Measurements from ENCODE around the gene PQBP1.
"Not testable (repeated sequence)": the region's sequence is repeated elsewhere in the genome, so short reads cannot be mapped to it uniquely, and the experiment has no call there.

PQBP1 gene

DNA sequence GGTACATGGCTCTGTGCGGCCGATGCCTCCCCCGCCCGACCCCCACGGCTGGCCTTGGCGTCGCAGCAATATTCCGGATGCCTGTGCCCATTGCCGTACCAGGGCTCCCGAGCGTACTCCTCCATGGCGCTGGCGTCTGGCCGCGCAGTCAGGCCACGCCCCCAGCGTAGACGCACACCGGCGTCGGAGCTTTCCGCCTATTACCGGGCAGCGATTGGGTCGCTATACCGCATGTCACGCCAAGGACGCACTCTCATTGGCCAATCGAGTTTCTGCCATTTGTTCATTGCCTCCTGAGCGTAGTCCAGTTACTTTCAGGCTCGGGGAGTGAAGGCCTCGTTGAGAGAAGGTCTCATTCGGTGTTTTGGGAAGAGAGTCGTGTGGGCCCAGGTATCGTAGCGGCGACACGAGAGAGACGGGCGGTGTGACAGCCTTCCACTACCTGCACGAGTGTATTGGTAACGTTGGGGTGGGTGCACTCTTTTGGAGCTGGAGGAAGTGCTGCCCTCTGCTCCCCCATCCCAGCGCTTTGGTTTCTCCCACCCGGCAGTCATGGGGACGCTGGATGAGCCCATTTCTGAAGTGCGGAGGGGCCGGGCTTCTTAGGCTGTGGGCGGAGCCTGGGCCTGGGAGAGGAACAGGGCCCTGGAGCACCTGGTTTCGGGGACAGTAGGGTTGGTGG is at the start of gene PQBP1, which contains the start of gene TIMM17B:
Gene PQBP1 (plus strand): TSS at position 306 of the 682 bp plus-strand sequence. CDS start 580 bp downstream, outside the sequence.
Gene TIMM17B (minus strand): TSS at position 144 of the 682 bp plus-strand sequence. CDS start 19 bp downstream, at position 125.
- DNase-seq: peak; percentile 91

- DNase-seq: no peak
Measured at GRCh38 chrX:48848847-48849246, 48.9 kb upstream of the PQBP1 start.

DNA sequence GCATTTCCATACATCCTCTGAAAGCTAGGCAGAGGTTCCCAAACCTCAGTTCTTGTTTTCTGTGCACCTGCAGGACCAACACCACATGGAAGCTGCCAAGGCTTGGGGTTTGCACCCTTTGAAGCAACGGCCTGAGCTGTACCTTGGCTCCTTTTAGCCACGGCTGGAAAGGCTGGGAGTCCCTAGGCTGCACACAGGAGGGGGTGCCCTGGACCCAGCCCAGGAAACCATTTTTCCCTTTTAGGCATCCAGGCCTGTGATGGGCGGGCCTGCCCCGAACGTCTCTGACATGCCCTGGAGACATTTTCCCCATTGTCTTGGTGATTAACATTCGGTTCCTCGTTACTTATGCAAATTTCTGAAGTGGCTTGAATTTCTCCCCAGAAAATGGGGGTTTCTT is 44.9 kb upstream of the PQBP1 start:
- no peak for DNase-seq

DNA sequence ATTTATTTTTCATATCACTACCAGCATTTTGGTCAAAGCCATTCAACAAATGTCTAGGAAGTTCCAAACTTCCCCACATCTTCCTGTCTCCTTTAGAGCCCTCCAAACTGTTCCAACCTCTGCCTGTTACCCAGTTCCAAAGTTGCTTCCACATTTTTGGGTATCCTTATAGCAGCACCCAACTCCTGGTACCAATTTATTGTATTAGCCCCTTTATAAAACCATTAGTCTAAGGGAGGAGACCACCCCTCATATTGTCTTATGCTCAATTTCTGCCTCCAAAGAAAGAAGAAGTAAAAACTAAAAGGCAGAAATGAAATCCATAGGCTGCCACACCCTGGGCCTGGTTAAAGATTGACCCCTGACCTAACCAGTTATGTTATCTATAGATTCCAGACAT is 44.2 kb upstream of the PQBP1 start:
- DNase-seq: not testable (repeated sequence)

GRCh38 chrX:48854121-48854804 is 43.5 kb upstream of the PQBP1 start:
- not testable (repeated sequence) for DNase-seq

DNA sequence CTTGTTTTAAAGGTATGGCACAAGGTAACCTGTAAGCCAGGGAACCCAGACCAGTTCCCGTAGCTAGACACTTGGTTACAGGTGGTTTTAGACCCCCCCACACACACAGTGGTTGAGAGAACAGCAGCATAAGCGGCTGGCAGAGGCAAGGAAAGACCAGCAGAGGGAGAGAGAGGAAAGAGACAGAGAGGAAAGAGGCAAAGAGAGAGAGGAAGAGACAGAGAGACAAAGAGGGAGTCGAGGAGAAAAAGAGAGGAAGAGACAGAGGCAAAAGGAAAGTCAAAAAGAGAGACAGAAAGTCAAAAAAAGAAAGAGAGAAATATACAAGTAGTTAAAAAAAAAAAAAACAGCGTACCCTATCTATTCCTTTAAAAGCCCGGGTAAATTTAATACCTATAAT is 42.8 kb upstream of the PQBP1 start:
- DNase-seq: peak; percentile 21

- DNase-seq: peak; percentile 73
Measured at GRCh38 chrX:48864210-48864609, 33.5 kb upstream of the PQBP1 start.

DNA sequence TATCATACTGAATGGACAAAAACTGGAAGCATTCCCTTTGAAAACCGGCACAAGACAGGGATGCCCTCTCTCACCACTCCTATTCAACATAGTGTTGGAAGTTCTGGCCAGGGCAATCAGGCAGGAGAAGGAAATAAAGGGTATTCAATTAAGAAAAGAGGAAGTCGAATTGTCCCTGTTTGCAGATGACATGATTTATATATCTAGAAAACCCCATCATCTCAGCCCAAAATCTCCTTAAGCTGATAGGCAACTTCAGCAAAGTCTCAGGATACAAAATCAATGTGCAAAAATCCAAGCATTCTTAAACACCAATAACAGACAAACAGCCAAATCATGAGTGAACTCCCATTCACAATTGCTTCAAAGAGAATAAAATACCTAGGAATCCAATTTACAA is 25.7 kb upstream of the PQBP1 start:
- DNase-seq: not testable (repeated sequence)

GRCh38 chrX:48876944-48877343 is 20.8 kb upstream of the PQBP1 start:
- DNase-seq: not testable (repeated sequence)

- no peak for DNase-seq
Measured at GRCh38 chrX:48883729-48884128, 14.0 kb upstream of the PQBP1 start.

- DNase-seq: not testable (repeated sequence)
Measured at GRCh38 chrX:48886586-48886985, 11.1 kb upstream of the PQBP1 start.

DNA sequence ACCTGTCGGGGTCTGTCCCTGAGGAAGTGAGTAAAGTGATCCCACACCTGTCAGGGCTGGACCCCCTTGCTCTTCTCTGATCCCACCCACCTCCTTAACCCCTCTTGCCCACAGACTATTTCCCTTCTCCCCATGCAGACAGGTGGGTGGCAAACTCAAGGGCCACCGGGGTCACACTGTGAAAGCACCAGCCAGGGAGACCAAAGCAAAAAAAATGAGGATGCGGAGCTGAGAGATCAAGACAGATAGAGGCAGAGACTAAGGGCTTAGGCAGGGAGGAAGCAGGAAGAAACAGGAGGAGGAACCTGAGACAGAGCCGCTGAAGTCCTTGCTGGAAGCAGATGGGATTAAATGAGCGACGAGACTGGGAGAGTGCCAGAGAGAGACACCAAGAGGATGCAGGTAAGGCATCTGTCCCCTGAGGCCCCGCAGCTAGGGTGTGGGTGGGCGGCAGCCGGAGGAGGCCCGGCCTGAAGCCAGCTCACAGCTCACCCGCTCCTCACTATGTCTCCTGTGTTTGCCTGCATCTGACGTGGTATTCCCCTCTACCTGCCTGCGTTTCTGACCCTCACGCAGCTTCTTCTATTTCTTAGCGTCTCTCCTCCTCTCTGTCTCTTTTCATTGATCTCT is 7.3 kb upstream of the PQBP1 start:
- no peak for DNase-seq

- no peak for DNase-seq
Measured at GRCh38 chrX:48890934-48891401, 6.8 kb upstream of the PQBP1 start.

DNA sequence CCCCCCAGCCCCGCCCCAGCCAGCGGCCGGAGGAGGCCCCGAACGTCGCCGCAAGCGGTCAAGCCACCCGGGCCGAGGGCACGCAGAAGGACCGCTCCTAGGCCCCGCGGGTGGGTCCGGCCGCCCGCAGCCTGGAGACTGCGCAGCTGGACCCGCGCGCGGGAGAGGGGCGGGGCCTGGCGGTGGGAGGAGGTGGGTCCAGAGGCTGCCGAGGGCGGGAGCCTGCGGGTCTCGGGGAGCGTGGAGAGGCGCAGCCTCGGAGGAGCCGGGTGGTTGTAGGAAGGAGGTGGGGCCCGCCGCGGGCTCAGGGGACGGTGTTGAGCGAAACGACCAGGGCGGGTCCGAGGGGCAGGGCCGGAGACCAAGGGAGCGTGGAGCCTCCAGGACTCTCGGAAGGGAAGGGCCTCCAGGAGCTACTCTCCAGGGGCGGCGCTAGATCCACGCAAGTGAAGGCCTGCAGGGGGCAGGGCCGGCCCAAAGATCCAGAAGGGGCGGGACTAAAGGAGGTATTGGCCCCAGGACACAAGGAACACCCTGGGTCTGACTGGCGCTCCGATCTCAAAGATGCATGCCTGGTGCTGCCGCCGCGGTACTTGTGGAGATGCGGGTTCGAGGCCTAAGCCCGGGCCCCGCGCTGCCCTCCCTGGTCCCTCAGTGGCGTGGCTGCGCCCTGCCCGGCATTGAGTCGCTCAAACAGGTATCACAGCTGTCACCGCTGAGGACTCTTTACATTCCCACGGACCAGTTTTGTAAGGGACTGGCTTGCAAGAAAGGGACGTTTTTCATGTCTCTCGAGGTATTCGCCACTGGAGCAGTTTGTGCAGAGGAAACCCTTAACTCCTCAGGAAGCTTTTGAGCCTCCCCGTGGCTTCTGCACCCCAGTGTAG is 6.1 kb upstream of the PQBP1 start:
- peak; percentile 88 for DNase-seq

- DNase-seq: no peak
Measured at GRCh38 chrX:48892896-48893295, 4.8 kb upstream of the PQBP1 start.

DNA sequence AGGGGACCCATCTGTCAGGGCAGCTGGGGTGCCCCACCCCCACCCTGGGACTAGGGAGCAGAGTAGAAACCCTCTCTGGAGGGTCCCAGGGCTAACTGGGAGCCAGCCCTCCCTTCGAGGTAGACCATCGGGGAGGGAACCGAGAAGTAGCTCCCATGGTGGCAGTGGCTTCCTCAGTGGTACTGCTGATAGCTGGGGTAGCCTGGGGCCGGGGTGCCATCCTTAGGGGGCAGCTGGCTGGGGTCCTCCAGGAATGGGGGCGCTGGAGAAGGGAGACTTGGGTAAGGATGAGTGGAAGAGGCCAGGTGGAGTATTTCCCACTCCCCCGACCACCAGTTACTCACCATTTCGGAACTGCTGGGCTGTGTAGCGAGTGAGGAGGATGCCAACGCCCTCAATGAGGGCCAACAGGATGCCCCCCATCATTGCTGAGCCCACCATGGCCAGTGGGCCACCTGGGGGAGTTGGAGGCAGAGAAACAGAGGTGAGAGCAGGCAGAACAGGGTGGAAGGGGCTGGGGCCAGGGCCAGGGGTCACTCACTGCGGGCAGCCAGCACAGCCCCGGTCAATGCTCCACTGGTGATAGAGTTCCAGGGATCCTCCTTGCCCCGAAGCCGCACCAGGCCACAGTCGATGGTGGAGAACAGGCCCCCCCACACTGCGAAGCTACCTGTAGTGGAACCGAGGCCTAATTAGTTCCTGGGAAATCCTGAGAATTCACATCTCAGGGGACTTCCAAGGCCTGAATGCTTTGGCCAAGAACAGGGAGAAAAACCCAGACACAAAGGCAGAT is 4.0 kb upstream of the PQBP1 start:
- DNase-seq: no peak

DNA sequence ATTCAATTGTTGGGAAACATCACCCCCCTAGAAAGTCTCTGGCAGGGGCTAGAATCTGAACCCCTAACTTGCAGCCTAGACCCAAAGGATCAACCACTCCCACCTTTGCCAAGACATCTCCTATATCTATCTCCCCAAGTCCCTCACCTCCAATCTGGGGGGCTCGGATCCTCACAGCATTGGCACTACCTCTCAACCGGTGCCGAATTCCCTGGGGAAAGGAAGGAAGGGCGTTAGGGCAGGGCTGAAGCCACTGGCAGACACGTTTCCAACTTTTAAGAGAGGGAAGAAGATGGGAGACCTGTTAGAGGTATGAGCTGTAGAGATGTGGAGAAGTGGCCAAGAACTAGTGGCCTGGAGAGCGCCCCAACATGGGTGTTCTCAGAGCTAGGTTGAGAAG is 2.8 kb upstream of the PQBP1 start:
- no peak for DNase-seq

DNA sequence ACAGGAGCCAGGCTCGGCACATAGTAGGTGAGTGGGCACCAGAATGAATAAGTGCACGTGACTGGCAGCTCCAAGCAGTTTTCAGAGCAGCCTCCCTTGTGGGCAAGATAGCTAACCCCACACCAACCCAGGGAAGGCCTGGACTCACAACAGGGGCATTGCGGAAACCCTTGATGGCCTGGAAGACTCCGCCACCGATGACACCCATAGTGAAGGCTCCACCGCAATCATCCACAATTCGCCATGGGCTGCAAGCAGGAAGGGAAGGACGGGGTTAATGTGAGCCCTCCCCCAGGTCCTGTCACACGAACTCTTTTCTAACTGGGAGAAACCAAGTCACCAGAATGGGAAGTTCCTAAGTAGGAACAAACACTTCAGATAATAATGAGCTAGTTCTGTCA is 1.1 kb upstream of the PQBP1 start:
- no peak for DNase-seq

DNA sequence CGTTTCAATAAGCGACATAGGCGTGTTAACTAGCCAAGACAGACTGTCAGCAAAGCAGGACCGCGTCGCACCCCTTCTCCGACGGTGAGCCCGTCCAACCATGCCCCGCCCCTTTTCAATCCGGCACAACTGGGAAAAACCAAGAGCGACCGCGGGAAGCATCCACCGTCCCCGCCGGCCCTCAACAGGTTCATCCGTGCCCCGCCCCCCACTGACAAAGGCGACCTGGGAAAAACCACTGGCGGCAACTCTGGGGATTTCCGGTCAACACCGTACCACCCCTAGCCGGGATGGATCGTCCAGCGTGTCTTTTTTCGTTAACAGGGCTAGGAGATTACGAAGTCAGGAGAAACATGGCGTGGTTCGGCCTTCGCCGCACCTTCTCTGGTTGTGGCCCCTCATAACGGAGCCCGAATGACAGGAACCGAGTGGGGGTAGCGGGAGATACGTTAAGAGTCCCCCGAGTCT is 539 bp upstream of the PQBP1 start:
- peak; percentile 63 for DNase-seq

GRCh38 chrX:48899078-48899410 is 1.3 kb downstream of the PQBP1 start:
- no peak for DNase-seq

DNA sequence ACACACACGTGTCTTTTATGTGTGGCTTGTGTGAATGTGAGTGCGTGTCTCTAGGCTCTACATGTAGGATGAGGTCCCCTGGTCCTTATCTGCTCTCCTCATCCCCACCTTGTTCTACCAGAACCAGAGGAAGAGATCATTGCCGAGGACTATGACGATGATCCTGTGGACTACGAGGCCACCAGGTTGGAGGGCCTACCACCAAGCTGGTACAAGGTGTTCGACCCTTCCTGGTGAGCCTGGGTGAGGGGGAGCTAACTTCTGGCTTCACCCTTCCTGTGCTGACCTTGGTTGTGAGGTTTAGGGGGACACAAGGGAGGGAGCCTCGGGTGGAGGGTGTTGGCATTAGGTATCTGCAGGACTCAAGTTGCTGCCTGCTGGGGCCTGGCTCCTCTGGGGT is 3.3 kb downstream of the PQBP1 start:
- no peak for DNase-seq

DNA sequence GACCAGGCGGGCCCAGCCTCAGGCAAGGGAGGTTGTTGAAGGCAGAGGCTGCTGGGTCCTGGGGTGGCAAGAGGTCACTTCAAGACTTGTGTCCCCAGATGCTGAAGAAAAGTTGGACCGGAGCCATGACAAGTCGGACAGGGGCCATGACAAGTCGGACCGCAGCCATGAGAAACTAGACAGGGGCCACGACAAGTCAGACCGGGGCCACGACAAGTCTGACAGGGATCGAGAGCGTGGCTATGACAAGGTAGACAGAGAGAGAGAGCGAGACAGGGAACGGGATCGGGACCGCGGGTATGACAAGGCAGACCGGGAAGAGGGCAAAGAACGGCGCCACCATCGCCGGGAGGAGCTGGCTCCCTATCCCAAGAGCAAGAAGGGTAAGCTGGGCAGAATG is 4.4 kb downstream of the PQBP1 start:
- no peak for DNase-seq

Measured in NCI-H226 (cell line).